ENCODE data around the gene FHOD3.
"Not testable (repeated sequence)": the region's sequence is repeated elsewhere in the genome, so short reads cannot be mapped to it uniquely, and the experiment has no call there.

Gene FHOD3

DNA sequence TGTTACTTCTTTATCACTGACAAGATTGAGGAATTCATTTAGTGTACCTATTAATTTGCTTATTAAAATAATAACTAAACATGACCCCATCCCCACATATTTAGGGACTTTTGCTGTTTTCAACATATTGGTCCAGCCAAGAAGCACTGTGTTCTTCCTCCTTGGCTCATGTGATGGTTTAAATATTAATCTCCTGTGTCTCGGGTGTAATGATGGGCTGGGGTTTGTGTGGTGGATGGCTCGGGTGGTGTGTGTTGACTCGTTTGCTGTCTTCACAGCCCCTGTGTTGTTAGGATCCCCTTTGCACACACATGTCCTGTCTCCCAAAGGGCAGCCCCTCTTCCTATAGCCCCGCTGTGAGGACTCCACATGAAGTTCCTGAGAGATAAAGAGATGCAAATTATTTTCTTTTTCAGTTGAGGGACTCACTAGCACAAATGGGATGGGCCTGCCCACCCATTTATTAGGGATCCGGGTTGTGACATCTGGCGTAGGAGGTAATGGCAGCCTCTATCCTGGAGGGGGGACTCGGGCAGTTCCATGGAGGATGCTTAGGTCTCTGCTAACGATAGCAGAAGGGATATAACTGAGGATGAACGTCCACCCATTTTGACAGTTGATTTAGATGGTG, 53.4 kb downstream of the FHOD3 start:
- DNase-seq (ENCODE audit: low read depth) = no peak

- DNase-seq (ENCODE audit: low read depth) = no peak
Measured at GRCh38 chr18:36352384-36352783, 54.9 kb downstream of the FHOD3 start.

DNA sequence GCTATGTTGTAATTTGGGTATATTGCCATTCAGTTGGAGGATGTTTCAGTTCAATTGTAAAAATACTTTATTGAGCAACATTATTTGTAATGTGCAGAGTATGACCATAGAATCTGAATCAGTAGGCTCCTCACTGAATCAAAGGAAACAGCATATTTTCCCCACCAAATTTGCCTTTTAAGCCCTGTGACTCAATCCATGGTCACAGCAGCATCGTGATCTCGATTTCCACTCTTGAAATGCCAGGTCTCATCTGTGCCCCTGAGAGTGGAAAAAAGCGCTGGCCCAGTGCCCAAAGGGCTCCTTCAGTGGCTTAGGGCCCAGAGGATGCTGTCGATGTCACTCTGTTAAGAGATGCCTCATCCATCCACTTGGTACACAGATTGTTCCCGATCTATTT, 57.5 kb downstream of the FHOD3 start:
- no peak for DNase-seq (ENCODE audit: low read depth)

- DNase-seq (ENCODE audit: low read depth) = no peak
Measured at GRCh38 chr18:36355511-36355910, 58.0 kb downstream of the FHOD3 start.

DNA sequence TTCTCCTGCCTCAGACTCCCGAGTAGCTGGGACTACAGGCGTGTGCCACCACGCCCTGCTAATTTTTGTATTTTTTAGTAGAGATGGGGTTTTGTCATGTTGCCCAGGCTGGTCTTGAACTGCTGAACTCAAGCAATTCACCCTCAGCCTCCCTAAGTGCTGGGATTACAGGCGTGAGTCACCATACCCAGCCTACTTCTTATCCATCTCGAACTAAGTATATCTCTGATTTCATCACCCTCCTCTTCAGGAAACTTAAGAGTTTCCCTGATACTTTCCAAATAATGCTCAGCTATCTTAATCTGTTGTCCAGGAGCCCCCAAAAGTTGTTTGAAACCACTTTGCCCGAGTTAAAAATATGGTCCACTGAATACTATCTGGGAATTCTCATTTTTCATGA, 59.2 kb downstream of the FHOD3 start:
- DNase-seq (ENCODE audit: low read depth) = not testable (repeated sequence)

- no peak for DNase-seq (ENCODE audit: low read depth)
Measured at GRCh38 chr18:36358141-36358540, 60.6 kb downstream of the FHOD3 start.

DNA sequence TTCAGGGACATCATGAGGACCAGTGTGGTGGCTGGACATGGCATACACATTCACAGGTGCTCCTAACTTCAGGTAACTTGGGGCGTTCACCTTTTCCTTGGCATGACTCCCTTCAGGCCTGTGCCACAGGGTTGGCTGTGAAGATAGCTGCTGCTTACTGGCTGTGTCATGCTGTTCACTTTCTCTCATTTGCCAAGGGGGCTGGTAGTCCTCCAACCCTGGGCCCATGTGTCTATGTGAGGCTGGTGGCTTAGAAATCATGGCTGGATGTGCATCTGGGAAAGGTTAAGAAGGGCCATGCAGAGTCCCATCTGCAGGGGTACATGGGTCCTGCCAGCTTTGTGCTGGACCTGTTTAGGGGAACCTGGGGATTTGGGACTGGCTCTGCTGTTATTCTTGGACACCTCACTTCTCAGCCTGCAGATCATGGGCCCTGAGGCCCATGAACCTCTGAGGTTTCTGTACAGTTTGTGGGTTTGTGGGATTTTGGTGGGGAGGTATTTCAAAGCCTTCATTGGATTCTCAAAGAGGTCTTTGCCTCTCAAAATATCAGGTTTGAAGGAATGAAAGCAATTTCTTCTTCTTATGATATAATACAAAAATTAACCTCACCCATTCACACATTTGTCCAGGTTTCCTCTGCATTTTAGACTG, 62.9 kb downstream of the FHOD3 start:
- no peak for DNase-seq (ENCODE audit: low read depth)

DNA sequence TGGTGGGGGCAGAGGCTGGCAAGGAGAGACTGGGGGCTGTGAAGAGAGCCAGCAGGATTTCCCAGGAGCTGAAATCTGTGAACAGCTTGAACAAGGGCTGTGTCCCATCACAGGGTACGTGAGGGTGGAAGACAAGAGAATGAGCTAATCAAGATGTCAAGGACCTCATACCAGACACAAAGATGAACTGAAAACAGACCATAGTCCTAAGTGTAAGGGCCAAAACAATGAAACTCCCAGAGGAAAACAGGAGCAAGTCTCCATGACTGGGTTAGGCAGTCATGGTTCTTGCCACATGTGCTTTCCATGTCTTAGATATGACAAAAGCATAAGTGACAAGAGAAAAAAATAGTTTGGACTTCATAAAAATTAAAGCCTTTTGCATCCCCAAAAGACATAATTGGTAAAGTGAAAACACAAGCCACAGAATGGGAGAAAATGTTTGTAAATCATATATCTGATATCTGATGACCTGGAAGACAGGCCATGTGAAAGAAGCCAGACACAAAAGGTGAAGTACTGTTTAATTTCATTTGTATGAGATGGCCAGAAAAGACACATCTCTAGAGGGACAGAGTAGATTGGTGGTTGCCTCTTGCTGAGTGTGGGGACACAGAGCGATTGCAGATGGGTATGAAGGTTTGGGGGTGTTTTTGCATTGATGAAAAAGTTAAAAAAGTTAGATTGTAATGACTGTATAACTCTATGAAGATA, 67.6 kb downstream of the FHOD3 start:
- no peak for DNase-seq (ENCODE audit: low read depth)

DNA sequence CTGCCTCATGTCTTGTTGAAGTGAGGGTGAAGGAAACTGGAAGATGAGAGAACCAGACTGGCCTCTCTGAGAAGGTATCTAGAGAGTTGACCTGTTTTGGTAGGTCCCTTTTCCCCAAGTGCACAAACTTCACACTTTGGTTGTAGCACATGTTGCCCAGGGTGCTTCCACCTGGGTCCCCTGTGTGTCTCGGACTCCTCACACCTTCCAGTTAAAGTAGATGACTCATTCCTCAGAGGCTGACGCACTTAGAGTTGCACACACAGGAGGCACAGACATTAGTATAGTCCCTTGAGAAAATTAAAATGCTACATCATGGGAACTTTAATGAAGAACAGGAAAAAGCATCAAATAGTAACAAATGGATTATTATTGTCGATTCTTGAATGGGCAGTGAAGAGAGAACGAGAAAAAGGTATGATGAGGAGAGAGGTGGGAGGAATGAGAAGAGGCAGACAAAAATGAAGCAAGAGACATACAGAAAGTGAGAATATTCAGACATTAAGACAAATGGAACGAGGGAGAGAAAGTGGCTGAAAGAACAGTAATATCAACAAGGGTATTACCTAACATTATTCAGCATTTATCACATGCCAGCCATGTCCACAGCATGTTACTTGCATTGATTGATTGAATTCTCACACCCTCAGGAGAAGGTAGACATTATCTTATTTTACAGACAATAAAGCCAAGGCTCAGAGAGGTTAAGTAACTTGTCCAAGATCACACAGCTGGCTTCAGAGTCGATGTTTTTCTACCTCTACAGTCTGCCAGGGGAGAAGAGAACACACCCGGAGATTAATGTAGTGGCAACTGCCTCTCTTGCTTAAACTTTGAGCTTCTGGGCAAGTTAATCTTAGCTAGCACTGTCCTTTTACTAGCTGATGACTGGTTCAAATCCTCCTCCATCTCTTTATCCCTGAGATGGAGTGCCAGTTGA, 68.6 kb downstream of the FHOD3 start:
- no peak for DNase-seq (ENCODE audit: low read depth)

GRCh38 chr18:36366994-36367839, 69.7 kb downstream of the FHOD3 start:
- DNase-seq (ENCODE audit: low read depth) = no peak

GRCh38 chr18:36368889-36369288, 71.4 kb downstream of the FHOD3 start:
- DNase-seq (ENCODE audit: low read depth) = no peak

DNA sequence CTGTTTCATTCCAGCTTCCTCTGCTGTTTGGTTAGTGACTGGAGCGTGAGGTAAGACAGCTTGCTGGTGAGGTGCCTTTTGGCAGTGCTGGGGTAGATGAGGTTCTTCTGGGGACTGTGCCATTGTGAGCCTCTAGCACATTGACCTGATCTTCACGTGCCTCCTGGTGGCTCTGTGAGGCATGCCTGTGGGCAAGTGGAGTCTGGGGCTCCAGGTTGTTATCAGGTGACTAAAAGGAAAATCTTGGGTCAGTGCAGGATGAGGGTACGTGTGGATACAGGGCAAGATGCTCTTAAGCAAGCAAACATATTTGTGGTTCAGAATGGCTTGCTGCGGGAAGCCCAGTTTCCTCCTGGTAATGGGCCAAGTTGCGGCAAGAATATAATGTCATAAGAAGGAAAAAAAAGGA, 75.4 kb downstream of the FHOD3 start:
- DNase-seq (ENCODE audit: low read depth) = no peak

DNA sequence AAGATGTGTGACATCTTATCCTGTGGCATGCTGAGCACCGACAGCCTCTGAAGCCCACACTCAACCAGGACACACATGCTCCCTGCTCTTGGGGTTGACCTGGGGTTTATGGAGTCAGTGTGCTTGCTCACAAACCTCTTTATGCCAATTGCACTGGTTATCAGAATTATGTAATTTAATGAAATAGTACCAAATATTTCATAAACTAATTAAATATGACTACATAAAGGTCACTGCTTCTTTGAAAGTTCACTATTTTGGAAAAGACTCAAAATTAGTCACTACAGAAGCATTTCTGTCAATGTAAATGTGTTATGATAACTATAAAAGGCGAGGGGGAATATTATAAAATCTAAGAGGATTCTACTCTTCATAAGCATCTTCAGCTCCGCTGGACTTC, 76.7 kb downstream of the FHOD3 start:
- DNase-seq (ENCODE audit: low read depth) = no peak

DNA sequence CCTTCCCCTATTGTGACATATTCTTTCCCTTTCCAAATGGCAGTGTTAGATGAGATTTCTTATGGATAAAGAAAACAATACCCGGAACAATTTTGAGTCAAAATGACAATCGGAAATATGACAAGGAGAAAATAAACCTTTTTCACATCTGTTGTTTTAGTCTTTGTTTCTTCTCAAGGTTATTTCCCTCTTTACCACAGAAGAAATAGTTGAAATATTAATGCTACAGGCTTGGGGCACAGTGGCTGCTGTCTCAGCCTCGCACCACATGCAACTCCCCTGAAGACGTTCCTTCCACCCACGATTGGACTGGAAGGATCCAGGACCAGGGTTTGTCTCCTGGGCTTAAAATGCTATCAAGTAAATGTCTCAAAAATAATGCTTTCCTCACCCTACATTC, 77.6 kb downstream of the FHOD3 start:
- DNase-seq (ENCODE audit: low read depth) = no peak

- DNase-seq (ENCODE audit: low read depth) = no peak
Measured at GRCh38 chr18:36376361-36376760, 78.8 kb downstream of the FHOD3 start.

- DNase-seq (ENCODE audit: low read depth) = no peak
Measured at GRCh38 chr18:36377626-36378025, 80.1 kb downstream of the FHOD3 start.

- DNase-seq (ENCODE audit: low read depth) = no peak
Measured at GRCh38 chr18:36378205-36378604, 80.7 kb downstream of the FHOD3 start.

DNA sequence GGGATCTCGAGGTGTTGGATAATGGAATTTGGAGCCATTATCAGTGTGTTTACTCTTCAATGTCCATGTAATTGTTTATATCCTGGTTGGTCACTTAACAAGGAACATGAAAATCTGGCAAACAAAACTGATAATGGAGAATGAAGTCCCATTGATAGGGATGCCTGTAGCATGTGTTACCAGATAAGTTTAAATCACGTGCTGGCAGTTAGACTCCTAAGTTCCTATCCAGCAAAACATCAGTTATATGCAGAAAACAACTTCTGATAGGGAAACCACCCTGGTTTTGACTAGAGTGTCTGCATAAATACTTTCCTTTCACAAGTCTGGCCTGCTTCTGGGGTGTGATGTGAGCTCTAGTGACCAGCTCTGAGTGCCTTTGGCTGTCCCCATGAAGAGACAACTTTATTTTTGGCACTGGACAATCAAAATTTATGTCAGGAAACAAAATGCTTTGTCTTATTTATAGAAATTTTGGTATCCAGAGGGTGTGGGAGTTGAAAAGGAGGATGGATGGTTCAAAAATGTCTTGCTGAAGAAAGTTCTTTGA, 82.0 kb downstream of the FHOD3 start:
- no peak for DNase-seq (ENCODE audit: low read depth)

- no peak for DNase-seq (ENCODE audit: low read depth)
Measured at GRCh38 chr18:36380173-36380827, 82.8 kb downstream of the FHOD3 start.

DNA sequence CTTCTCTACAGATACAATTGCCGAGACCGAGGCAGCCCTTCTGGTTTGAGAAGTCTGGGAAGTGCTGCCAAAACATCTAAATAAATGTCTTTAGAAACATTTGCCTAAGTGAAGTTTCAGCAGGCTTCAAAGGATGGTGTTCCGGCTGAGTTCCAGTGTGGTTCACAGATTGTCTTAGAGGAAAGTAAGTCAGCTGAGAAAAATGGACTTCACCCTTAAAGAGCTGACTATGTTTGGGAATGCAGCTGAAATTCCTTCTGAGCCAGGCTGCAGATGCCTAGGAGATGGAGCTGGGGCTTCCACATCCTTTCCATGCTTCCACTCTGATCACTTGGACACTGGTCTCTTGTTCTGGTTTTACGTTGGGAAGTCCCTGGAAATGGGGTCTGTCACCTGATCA, 83.6 kb downstream of the FHOD3 start:
- DNase-seq (ENCODE audit: low read depth) = no peak

DNA sequence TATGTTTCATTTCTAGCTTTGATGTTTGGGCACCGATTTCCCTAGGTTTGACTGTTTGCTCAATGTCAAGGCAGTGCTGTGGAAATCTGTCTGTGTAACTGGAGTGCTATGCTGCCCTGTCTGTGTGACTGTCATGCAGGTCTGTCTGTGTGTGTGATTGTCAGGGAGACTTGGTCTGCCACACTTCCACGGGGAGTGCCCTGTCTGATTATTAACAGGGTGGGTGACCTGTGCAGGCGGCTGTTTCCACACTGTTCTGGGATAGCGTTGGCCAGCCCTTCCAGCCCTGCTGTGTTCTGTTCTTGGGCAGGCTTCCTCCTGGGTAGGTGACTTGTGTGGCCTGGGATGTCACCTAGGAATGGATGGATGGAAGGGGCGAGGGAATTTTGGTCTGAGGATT, 85.3 kb downstream of the FHOD3 start:
- no peak for DNase-seq (ENCODE audit: low read depth)

Measured in stimulated activated CD8-positive, alpha-beta memory T cell treated with anti-CD3 and anti-CD28 coated beads, Interleukin-15, amount 100 ng/mL, for 24 hours (primary cell).